HK-2 (cell line): ENCODE results near the gene EPHA3.

Source experiments
- DNase-seq: peaks from one replicate; pipeline ENCODE4 v3.0.0-alpha.2; 2018; ENCODE audit not compliant: unreplicated experiment

EPHA3 gene

GRCh38 chr3:89449086-89449485 lies 341.7 kb downstream of the EPHA3 start:
- no peak for DNase-seq

DNA sequence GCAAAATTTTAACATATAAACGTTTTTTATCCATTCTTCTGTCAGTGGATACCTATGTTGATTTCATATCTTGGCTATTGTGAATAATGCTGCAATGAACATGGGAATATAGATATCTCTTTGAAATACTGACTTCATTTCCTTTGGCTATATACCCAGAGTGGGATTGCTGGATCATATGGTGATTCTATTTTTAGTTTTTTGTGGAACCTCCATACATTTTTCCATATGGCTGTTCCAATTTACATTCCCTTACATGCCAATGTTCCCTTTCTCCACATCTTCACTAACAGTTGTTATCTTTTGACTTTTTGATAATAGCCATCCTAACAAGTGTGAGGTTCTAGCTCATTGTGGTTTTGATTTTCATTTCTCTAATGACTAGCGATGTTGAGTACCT lies 344.6 kb downstream of the EPHA3 start:
- no peak for DNase-seq

DNA sequence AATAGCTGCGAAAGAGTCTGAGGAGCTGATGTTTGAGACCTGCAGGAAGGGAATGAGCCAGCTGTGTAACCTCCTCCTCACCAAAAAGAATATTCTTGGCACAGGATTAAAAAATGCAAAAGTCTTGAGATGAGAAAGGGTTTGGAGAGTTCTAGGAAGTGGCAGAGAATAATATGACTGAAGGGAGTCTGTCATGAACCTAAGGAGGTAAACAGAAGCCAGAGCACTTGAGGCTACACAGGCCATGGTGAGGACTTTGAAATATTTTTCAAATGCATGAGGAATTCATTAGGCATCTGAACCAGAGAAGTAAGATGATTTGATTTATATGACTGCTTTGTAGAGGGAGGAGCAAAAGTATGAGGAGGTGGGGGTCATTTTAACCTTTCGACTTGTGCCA lies 347.8 kb downstream of the EPHA3 start:
- DNase-seq: no peak

DNA sequence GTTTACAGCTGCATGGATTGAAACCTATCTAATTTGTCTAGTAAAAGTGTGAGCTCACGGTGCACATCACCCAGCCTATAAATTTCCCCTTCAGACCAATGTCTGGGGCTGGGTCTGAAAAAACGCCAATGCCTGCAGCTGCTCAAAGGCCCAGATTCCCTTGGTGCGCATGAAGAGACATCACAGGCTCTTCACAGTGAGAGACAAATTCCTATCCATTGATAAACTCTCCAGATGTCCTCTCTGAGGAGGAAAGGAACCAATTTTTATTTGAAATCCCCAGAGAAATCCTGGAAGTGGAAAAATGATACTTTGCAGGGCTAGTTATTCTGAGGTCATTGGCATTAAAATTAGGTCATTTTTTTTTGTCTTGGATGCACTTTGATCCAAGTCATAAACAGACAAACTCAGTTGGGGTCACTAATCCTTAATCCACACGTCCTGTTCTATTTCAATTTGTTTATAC lies 360.5 kb downstream of the EPHA3 start:
- no peak for DNase-seq

GRCh38 chr3:89472101-89472500 lies 364.7 kb downstream of the EPHA3 start:
- DNase-seq: no peak

DNA sequence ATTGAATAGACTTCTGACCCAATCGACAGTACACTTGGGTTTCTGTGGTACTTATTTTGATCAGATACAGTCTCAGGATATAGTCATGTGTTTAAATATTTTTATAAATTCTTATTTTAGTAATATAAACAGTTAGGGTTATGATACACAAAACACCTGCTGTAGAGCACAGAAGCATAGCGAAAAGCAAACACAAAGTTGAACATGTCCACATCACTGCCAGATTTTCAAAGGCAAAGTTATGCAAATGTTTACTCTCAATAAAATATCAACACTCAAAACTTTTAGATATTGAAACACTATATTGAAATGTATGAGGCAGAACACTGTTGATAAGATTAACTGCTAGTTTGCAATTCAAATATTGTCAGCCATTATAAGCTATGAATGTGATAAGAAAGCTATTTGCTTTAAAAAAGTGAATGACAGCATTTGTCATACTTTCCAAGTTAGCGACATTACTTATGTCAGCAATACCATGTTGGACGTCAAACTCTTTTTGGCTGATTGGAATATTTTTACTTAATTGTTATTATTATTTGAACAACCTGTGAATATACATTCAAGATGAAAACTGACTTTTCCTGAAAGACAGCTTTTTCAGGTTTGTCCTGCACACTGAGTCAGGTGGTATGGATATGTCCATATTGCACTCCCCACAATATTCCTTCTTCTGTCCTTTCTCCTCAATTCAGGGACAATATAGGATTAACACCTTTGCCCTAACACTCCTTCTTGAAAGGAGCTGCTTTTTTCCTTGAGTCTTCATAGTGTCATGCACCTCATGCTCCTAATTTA lies 367.1 kb downstream of the EPHA3 start:
- DNase-seq: no peak

DNA sequence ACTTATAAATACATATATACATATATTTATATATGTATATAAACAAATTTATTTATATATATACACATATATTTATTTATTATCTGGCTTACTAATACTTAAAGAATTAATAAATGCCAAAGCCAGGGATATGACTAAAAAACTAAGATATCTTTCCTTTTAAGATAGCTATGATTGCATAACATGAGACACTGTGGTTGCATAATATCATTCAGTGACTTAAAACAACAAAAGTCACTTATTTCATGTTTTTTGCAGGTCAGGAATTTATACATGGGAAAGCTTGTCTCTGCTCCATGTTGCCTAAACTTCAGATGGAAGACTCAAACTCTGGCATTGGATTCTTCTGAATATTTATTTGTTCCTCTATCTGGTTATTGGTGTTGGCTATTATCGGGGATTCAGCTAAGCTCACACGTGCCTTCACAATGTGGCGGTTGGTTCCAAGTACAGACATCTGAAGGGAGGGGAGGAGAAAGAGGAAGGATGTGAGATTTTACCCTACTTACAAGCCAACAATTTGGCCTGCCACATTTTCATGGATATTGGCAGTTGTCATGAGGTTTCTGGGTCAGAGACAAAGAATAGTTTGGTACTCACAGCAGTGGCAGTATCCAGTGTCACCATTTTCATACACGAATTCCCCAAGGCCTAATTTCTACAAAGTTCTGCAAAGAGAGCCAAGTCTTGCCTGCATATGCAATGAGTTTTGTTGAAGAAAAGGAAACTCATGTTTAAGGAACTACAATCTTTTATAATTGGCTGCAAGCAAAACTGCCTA lies 381.6 kb downstream of the EPHA3 start:
- no peak for DNase-seq

GRCh38 chr3:89490129-89490528 lies 382.7 kb downstream of the EPHA3 start:
- DNase-seq: no peak

GRCh38 chr3:89494734-89495133 lies 387.3 kb downstream of the EPHA3 start:
- no peak for DNase-seq

- no peak for DNase-seq
These were observed 396.5 kb downstream of the EPHA3 start for GRCh38 chr3:89503891-89504391.

DNA sequence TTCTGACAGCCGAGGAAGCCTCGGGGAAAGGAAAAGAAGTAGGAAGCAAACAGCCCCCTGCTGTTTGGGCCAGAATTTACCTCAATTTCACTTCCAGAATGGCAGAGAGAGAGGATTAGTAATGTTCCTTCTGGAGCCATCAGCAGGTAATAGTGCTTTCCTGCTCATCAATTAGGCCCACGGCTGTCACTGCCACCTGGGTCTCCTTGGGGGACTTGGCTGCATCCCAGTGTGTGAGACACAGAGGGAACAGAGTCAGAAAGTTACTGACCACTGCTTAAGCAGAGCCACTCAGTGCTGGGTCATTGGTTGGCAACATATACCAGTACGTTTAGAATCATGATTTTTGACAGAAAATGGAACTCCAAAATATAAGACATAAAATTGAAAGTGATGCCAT lies 397.0 kb downstream of the EPHA3 start:
- DNase-seq: no peak

- no peak for DNase-seq
These were observed 399.2 kb downstream of the EPHA3 start for GRCh38 chr3:89506462-89507103.

DNA sequence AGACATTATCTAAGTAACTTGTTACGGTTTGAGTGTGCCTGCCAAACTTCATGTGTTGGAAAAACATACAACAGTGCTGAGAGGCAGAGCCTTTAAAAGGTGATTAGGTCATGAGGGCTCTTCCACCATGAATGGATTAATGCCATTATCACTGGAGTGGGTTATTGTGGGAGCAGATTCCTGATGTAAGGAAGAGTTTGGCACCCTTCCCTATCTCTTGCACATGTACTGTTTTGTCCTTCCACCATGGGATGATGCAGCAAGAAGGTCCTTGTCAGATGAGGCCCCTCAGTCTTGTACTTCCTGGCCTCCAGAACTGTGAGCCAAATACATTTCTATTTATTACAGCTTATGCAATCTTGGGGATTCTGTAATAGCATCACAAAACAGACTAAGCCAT lies 413.9 kb downstream of the EPHA3 start:
- DNase-seq: no peak

DNA sequence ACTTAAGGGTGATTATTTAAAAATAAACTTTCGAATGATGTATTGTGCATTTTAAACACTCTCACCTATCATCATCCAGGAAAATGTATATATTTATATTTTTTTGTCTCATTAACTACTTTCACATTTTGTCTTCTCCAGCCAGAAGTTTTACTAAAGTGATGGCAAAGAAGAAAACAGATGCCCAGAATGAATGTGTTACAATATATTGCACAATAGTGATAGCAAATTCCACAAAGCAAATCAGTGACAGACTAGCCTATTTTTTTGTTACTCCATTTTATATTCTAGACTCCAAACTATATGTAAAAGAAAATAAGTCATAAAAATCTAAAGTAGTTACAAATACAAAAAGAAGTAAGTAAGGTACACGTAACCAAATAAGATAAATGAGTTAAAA lies 414.7 kb downstream of the EPHA3 start:
- DNase-seq: no peak

GRCh38 chr3:89525609-89526008 lies 418.2 kb downstream of the EPHA3 start:
- no peak for DNase-seq

- DNase-seq: no peak
These were observed 420.4 kb downstream of the EPHA3 start for GRCh38 chr3:89527736-89528305.
